ENCODE results near the gene NEO1.

Gene NEO1

DNA sequence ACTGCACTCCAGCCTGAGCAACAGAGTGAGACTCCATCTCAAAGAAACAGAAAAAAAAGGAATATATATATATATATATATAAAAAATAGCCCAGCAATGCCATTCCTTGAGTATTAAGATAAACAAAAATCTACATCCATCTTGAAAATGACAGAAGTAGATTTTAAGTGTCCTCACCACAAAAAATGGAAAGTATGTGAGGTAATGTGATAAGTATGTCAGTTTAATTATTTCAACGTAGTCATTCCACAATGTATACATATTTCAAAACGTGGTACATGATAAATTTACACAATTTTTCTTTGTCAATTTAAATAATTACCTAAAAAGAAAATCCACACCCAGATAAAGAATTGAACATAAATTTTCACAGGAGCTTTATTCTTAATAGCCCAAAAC lies 261.6 kb downstream of the NEO1 start:
- no peak for DNase-seq

DNA sequence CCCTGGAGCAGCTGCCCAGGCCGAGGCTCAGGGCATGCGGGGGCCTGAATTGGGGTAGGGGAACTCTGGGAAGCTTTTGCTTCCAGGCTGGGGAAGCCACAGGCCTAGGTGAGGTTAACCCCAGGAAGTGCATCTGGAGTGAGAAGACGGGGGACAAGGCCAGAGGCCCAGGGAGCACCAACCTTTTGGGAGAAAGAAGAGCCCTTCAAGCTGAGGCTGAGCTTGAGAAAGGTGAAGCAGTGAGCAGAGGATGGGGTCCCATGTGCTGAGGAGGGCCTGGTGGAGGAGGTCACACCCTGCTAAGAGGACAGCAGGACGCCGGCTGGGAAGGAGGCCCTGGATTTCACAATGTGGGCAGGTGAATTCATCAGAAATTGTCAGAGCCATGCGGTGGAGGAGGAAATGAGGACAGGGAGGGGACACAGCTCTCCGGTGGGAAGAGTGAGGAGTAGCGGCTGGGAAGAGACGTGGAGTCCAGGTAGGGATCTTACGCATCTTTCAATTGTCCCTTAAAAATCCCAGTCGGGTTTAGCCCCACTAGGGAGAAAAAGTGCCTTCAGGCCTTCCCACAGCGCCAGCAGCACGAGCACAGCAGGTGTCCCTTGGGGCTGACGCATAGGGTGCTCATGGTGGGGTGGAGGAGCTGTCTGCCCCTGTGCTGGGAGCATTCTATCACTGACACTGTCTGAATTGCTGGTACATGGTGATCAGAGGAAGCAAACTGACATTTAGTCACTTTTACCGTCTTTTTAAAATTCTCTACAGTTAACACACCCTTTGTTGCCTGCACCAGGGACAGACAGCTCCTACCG lies 265.6 kb downstream of the NEO1 start:
- DNase-seq = no peak

DNA sequence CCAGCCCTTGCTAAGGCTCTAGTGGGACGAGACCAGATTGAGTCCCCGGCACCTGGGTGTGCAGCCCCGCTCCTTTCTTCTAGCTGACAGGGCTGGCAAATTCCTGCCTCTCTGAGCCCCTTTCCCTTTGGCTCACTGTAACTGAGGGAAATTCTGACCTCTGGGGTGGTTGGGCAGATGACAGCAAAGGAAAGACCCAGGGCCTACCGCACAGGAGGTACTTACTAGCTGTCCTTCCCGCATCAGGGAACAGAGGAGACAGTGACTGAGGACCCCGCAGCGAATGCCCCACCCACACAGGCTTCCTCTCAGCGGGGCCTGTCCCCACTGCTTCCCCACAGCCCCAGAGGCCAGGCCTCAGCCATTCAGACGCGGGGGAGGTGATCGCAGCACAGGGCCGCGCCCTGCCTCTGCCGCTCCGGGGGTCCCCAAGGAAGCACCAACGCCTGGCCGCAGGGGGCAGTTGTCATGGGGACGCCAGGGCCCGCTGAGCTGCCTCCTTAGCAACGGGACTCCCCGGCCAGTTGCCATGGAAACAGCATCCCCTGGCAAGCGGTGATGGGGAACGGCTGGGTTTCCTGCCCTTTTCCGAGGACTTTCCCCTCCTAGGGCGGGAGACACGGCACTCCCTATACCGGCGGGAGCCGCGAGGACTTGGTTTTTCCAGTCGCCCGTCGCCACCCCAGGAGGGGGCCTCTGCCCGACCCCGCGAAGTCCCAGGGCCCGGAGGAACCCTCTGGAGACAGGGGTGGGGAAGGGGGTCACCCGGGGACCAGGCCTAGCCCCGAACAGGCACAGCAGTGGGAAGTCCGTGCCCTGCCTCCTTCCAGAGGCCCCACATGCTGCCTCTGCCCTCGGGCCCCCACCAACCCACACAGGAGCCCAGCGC lies 266.4 kb downstream of the NEO1 start:
- DNase-seq = no peak

DNA sequence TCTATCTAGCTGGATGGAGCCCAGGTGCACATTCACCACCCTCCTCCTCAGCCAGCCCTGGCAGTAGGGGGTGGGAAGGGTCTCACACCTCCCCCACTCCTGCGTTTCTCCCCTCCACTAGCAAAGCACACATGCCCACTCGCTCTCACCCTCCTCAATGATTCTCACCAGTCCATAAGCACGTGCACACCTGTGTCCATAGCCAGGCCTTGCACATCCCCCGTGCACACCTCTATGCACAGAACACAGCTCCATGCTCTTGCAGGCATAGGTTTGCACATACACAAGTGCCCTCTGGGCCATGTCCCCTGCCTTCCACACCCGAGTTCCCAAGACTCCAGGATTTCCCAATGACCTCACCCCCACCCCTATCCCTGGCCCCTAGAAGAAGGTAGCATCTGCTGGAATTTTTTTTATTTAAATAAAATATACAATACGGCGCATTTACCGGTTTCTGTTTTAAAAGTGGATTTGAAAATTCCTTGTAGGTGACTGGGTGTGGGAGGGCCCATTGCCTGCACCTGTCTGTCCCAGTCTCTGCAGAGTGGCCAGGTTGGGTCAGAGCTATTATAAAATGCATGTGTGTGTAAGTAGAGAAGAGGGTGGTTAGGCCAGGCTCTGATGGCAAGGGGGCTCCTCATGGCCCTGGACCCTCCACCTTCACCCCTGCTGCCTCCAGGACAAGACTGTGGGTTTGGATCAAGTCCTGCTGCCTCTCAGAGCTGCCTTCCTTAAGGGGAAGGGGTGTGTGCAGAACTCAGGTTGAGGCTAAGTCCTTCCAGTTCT lies 267.4 kb downstream of the NEO1 start:
- DNase-seq = no peak

DNA sequence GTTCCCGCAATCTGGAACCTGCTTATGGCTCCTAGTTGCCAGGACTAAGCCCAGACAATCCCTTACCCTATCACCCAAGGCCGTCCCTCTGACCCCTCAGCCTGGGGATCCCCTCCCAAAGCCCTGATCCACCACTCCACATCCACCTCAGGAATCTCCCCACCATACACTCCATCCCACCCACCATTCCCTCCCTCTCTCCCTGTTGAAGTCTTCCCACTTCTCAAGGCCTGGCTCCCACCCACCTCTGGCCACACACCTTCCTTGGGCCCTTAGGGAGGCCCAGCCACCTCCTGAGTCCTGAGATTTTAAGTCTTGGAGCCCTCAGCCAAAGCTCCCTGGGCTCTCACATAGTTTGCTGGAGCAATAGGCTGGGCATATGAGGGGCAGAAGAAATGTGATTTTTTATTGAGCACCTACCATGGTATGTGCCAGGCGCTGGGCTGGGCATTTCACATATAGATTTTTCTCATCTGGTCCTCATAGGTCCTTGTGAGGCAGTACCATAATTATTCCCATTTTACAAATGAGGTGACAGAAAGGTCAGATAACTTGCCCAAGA lies 268.4 kb downstream of the NEO1 start:
- DNase-seq = no peak

DNA sequence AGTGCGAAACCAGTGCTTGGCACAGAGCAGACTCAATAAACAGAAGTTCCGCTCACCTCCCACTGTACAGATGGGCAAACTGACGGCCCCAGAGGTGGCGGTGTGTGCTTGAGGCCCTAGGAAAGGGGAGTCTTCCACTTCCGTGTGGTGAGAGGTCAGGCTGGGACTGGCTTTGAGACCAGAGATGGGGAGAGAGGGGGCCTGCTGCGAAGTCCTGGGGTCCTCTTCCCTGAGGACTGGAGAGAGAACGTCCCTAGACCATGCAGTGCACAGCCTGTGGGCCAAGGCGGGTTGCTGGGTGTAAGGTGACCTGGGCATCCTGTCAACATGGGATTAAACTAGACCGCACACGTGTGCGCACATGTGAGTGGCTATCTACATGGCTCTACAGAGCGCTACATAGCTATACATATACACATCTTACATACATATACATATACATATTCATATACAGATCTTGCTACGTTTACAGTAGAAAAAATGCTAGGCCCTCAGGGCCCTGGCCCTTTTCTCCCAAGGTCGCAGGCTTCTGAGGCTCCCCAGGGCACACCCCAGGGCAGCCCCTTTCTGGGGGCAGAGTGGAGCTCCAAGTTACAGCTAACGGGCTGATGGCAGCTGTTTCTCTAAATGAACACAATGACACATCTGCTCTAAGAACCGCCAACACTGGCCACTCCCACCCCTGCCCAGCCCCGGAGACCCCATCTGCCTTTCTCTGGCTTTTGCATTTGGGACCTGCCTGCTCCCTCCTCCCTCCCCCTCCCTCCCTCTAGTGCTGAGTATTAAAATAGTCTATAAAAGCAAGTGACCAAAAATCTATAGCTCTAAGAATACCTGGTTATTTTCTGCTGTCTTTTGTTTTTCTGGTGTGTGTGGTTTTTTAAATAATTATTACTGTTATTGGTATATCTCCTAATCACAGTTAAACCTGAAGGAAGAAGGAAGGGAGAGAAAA lies 269.5 kb downstream of the NEO1 start:
- no peak for DNase-seq

DNA sequence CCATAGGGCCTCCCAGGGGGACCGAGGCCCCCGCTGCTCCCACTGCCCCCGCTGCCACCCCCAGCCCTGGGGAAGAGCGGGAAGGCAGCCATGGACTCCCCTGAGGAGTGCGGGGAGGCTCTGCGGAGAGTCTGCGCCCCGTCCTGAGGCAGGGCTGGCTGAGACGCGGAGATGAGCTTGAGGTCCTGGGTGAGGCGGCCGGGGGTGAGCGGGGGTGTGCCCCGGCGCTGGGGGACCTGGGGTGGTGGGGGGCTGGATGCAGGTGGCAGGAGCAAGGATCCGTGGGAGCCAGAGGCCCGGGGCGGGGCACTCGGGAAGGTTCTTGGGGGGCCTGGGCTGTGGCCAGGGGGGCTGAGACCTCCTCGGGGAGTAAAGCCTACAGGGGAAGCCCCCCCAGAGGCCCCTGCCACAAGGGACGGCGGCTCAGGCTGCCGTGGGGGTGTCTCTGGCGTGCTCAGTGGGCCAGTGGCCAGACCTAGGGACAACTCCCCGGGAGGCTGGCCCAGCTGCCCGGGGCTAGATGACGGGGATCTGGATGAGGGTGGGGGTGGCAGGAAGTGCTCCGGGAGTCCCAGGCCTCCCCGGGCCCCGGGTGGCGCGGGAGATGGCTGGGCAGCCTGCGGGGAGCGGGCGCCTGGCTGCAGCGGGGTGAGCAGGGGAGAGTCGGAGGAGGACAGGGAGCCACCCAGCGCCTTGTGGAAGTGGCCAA lies 270.6 kb downstream of the NEO1 start:
- no peak for DNase-seq

DNA sequence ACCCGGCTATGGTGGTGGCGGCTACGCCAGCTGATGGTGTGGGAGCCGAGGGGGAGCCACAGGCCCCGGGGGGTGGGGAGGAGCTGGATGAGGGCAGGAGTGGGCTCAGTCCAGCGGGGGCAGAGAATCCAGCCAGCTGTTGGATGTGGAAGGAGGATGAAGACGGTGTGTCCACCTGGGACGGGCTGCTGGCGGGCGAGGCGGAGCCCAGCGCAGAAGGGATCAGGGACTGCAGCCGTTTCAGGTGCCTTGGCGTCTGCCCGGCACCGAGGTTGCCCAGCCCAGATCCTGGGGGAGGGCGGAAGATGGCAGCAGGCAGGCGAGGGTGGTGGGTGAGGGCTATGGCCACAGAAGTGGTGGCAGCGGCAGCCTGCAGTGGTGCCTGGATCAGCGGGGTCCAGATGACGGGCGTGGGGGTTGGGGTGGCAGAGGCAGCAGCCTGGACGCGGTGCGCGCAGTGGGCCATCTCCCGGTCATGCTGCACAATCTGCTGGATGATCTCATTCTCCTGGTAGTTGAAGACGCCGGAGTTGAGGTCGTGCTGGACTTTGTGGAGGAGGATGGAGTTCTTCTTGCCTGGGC lies 271.2 kb downstream of the NEO1 start:
- DNase-seq = no peak

DNA sequence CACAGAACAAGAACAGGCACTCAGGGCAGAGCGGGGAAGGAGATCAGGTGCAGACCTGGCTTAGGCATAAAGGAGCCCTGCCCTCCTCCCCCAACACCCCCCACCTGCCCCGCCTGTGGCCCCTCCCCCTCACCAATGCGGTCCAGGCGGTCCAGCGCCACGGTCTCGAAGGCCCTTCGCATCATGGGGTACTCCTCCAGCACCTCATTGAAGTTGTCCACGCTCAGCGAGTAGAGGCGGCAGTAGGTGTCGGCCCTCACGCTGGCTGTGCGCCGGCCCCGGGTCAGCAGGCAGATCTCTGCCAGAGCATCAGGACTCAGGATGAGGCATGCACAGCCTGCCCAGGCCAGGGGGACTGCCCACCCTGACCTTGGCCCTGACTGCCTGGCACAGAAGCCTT lies 271.7 kb downstream of the NEO1 start:
- no peak for DNase-seq

DNA sequence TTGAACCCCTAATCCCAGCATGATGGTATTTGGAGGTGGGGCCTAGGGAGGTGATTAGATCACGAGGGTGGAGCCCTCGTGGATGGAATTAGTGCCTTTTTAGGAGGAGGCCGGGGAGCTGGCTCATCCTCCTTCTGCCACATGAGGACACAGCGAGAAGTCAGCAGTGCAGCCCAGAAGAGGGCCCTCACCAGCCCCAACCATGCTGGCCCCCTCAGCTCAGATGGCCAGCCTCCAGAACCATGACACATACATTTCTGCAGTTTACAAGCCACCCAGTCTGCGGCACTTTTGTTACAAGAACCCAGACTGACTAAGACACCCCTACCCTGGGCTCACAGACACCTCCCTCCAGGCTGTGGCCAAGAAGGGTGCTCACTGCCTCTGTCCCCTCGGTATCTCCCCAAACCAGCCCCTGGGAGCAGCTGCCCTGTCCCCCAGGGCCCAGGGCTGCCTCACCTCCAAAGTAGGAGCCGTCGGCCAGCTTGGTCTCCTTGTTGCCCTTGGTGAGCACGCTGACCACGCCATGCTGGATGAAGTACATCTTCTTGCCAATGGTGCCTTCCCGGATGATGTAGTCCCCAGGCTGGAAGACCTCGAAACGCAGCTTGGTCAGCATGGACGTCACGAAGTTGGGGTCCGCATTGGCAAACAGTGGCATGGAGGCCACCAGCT lies 272.4 kb downstream of the NEO1 start:
- DNase-seq = no peak

DNA sequence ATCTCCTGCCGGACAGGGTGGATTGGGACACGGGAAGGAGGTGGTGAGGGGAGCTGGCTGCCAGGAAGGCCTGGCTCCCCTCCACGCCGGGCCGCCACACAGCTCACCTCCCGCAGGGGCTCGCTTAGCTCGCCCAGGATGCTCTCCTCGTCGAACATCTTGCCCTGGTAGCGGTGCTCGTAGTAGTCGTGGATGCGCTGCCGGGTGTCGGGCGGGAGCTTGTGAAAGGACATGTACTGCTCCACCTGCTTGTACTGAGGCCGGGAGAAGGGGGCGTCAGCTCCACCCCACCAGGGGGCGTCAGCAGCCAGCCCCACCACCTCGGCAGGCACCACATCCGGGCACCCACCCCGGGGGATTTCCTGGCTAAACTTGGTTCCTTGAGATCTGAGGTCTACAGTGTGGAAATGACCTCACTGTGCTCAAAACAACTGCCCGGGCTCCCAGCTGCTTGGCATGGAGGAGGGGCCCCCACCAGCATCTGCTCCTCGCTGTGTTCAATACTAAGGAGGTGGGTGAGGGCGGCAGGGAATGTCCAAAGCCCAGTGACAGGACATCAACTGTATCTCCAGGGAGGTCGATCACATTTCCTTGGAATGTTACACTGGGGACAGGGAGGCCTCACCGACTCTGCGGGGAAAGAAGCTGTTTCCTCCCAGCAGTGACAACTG lies 273.1 kb downstream of the NEO1 start:
- peak in 1 of 4 experiments; percentile 33 for DNase-seq

DNA sequence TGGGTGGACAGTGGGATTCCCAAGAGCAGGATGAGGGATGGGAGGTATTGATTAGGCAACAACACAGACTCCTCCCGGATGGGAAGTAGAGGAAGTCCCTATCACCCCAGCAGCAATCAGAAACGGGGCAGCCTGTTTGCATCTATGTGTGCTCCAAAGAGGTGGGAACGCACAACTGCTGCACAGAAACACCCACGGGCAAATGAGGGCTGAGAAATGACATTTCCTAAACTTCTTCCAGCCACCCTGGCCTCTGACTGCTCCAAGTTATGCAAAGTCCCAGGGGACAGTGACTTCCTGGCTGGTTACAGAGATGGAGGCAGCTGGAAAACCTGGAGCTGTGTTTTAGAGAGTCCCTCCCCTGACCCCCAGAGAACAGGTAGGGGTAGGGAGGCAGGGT lies 273.9 kb downstream of the NEO1 start:
- no peak for DNase-seq

DNA sequence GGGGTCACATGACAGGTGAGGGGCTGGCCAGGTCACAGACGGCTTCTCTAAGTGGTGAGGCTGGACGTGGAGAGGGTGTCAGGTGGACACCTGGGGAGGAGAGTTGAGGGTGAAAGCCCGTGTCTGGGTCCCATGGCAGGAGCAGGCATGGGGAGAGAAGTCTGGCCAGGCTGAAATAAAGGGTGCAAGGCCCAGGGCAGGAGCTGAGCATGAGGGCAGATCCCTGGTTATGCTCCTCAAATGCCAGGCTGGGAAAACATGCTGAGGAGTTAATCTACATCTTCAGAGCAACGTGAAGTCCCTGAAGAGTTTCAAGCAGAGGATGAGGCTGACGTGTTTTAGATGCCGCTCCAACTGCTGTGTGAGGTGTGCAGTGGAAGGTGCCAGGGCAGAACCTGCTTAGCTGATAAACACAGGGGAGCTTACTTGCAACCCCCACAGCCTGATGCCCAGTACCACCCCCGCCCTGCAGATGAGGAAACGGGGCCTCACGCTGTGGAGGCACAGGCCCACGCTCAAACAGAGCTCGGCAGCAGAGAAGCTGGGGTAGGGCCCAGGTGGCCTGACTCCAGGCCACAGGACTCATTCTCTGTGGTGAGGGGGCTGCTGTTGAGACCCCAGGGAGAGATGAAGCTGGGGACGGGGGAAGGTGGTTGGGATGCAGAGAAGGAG lies 276.0 kb downstream of the NEO1 start:
- DNase-seq = no peak

DNA sequence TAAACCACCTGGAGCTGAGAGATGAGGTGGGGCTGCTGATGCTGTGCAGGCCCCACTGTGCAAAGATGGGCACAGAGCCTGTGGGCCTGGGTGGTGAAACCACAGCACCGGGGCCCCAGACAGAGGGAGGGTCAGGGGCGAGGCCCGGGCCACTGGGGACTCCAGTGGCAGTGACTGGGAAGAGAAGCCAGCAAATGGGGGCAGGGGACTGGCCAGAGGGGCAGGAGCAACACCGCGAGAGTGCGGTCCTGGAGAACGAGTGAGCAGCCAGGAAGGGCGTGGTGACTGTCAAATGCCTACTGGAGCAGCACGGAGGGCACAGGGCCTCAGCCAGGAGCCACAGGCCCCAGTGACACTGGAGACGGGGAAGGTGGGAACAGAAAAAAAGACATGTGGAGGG lies 276.7 kb downstream of the NEO1 start:
- DNase-seq = no peak

DNA sequence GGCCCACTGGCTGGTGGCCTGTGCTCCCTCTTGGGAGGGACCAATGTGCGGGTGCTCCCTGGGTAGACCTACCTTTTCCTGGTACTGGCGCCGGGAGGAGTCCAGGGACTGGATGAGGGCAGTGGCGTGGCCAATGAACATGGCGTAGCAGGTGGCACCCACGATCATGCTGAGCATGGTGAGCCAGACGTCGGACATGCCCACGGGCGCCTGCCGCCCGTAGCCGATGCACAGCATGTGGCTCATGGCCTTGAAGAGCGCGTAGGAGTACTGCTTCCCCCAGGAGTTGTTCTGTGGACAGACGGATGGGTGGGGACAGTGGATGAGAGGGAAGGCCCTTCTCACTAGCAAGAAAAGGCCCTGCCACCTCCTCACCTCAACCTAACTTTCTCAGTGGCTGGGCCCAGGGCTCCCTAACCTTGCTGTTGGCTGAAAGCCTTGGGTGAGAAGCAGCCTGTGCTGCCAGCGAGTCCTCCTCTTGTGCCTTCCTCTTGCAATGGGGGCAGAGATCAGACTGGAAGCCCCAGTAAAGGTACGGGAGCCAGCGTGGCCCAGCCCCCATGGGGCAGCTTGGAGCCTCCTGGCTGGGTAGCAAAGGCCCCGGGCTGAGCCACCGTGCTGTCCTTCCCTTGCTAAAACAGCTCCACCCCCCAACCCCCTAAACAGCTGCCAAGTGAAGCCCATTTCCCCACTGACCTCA lies 277.4 kb downstream of the NEO1 start:
- DNase-seq = no peak

DNA sequence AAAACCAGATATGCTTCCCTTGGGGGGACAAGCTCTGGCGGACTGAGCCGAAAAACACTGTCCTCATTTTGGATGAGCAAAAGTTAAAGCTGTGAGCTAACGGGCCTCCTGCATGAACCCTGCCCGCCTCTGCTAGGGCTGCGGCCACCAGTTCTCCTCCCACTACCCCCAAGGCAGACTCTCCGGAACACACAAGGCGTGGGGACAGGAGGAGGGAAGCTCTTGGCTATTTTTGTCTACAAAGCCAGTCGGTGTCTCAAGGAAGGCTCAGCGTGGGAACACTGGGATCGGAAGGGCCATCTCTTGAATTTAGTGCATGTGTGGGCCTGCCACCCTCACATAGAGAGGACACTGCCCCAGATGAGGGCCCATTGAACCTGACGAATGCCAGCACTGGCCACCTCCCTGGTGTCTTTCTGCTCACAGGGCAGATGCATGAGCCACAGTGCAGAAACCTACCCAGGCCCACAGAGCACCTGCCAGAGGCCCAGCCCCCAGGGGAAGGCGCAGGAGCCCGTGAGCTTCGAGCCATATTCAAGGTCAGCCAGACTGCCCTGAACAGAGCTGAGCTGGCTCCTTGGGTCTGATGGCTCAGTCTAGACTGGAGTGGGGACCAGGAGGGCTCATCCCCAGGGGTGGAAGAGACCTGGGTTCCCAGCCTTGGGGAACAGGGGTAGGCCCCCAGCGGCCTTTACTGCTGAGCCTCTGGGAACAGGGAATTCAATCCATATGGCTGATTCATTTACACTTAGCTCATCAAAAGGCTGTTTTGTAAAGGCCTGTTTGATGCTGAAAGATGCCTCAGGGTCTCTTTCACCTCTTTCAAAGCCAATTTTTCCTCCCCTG lies 278.2 kb downstream of the NEO1 start:
- no peak for DNase-seq

DNA sequence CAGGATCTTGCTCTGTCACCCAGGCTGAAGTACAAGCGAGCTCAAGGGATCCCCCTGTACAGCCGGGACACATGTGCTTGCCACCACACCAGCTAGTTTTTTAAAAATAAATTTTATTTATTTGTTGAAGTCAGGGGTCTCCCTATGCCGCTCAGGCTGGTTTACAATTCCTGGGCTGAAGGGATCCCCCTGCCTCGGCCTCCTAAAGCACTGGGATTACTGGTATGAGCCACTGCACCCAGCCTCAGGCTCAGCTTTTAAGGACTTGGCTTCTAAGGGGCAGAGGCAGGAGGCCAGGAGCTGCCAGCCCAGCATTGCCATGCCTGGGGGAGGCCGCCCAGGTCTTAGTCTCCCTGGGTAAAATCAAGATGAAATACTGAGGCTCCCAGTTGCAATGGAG lies 279.2 kb downstream of the NEO1 start:
- no peak for DNase-seq

Measured in suppressor macrophage (primary cell).